IMR-90 (cell line): ENCODE results near the gene TLR6. TPM values are rescaled to one million over a fixed set of nuclear protein-coding genes. Genes with fewer than 3 reads are reported as not detected.
A peak's percentile ranks its signal among the peaks of the same experiment; 100 is the strongest.

Source experiments
- ATAC-seq: fragments of 200-7000 bp; cut with Tn5 transposase; 2 replicates; pipeline ENCODE4 v1.9.1; 2020; ENCODE audit warnings: low read depth, mild to moderate bottlenecking, moderate library complexity
- BruUV-seq: library from RNA; stranded (reverse); fragments of 400-500 nt; replicated peaks from 2 replicates; lab custom pipeline; 2021; lab: Mats Ljungman, UMichigan
- CTCF ChIA-PET: fragments of 300-600 bp; formaldehyde crosslinking; extraction: SDS; loops from one replicate; lab custom pipeline; 2021; ENCODE audit warnings: antibody characterized with exemption; lab: Yijun Ruan, JAX
- POLR2A ChIA-PET: fragments of 300-600 bp; sonication (Branson Sonifier 250); formaldehyde crosslinking; loops from one replicate; lab custom pipeline; 2022; ENCODE audit warnings: antibody characterized with exemption; ENCODE audit not compliant: unreplicated experiment; lab: Charles Lee
- DNase-seq: peaks from one replicate; pipeline ENCODE4 v3.0.0; 2013
- H2AFZ ChIP-seq: replicated peaks from 2 replicates; pipeline ENCODE3; 2013; ENCODE audit warnings: low read length, mild to moderate bottlenecking; ENCODE audit not compliant: poor library complexity
- H2AK5ac ChIP-seq: 2 replicates; pipeline ENCODE4 v1.6.1; 2013; ENCODE audit warnings: low read depth, low read length, inconsistent platforms
- H2AK9ac ChIP-seq: replicated peaks from 2 replicates; pipeline ENCODE3; 2013; ENCODE audit warnings: mild to moderate bottlenecking, low read depth, low read length, moderate library complexity; ENCODE audit not compliant: poor library complexity
- H2BK120ac ChIP-seq: 2 replicates; pipeline ENCODE4 v1.6.1; 2013; ENCODE audit warnings: low read depth, low read length, inconsistent platforms
- H2BK15ac ChIP-seq: 3 replicates; pipeline ENCODE4 v1.6.1; 2013; ENCODE audit warnings: low read depth, low read length, inconsistent platforms
- H2BK20ac ChIP-seq: 2 replicates; pipeline ENCODE4 v1.6.1; 2013; ENCODE audit warnings: low read depth, mild to moderate bottlenecking, inconsistent platforms, low read length, moderate library complexity
- H2BK5ac ChIP-seq: 2 replicates; pipeline ENCODE4 v1.6.1; 2013; ENCODE audit warnings: mild to moderate bottlenecking, low read depth, low read length, inconsistent platforms; ENCODE audit not compliant: poor library complexity, severe bottlenecking
- H3K14ac ChIP-seq: replicated peaks from 2 replicates; pipeline ENCODE4 v1.6.1; 2013; ENCODE audit warnings: low read depth, low read length, inconsistent platforms
- H3K18ac ChIP-seq: 2 replicates; pipeline ENCODE4 v1.6.1; 2013; ENCODE audit warnings: low read depth, low read length, control low read depth
- H3K23ac ChIP-seq: 2 replicates; pipeline ENCODE4 v1.6.1; 2013; ENCODE audit warnings: low read depth, low read length, inconsistent platforms
- H3K27ac ChIP-seq: 2 replicates; pipeline ENCODE4 v1.5.1; 2013; ENCODE audit warnings: mild to moderate bottlenecking, control low read depth, low read length; ENCODE audit not compliant: insufficient read depth
- H3K27me3 ChIP-seq: 2 replicates; pipeline ENCODE4 v1.6.1; 2013; ENCODE audit warnings: low read length; ENCODE audit not compliant: control insufficient read depth, insufficient read depth
- H3K36me3 ChIP-seq: 2 replicates; pipeline ENCODE4 v1.6.1; 2013; ENCODE audit warnings: low read length, mixed read lengths; ENCODE audit not compliant: control insufficient read depth, insufficient read depth
- H3K4ac ChIP-seq: 2 replicates; pipeline ENCODE4 v1.6.1; 2013; ENCODE audit warnings: low read depth, low read length, inconsistent platforms
- H3K4me1 ChIP-seq: 2 replicates; pipeline ENCODE4 v1.6.1; 2013; ENCODE audit warnings: low read length, mixed read lengths; ENCODE audit not compliant: control insufficient read depth, insufficient read depth
- H3K4me2 ChIP-seq: 2 replicates; pipeline ENCODE4 v1.6.1; 2013; ENCODE audit warnings: low read depth, mild to moderate bottlenecking, control low read depth, low read length, moderate library complexity
- H3K4me3 ChIP-seq: 2 replicates; pipeline ENCODE4 v1.5.1; 2013; ENCODE audit warnings: low read depth, mild to moderate bottlenecking, control low read depth, low read length, moderate library complexity; ENCODE audit not compliant: insufficient read depth
- H3K56ac ChIP-seq: 2 replicates; pipeline ENCODE4 v1.6.1; 2013; ENCODE audit warnings: low read length, inconsistent platforms; ENCODE audit not compliant: insufficient read depth; ENCODE audit errors: extremely low read depth
- H3K79me1 ChIP-seq, 2 experiments: 2 replicates each; pipeline ENCODE4 v1.6.1; 2013; ENCODE audit warnings: low read length in 2 of 2, inconsistent platforms in 1 of 2, low read depth in 1 of 2
- H3K9ac ChIP-seq: 2 replicates; pipeline ENCODE4 v1.6.1; 2013; ENCODE audit warnings: low read depth, low read length, control low read depth
- H3K9me1 ChIP-seq: 2 replicates; pipeline ENCODE4 v1.6.1; 2013; ENCODE audit warnings: low read length, inconsistent platforms; ENCODE audit not compliant: insufficient read depth
- H3K9me3 ChIP-seq: 2 replicates; pipeline ENCODE4 v1.6.1; 2013; ENCODE audit warnings: low read length; ENCODE audit not compliant: control insufficient read depth, insufficient read depth
- H4K20me1 ChIP-seq: 2 replicates; pipeline ENCODE4 v1.6.1; 2013; ENCODE audit warnings: low read length, inconsistent platforms; ENCODE audit not compliant: insufficient read depth
- H4K5ac ChIP-seq: 2 replicates; pipeline ENCODE4 v1.6.1; 2013; ENCODE audit warnings: mild to moderate bottlenecking, low read depth, low read length, control low read depth
- H4K8ac ChIP-seq, 2 experiments: 2 replicates each; pipeline ENCODE4 v1.6.1; 2013; ENCODE audit warnings: low read depth in 2 of 2, low read length in 2 of 2, control low read depth in 1 of 2, inconsistent platforms in 1 of 2
- H4K91ac ChIP-seq: 2 replicates; pipeline ENCODE4 v1.6.1; 2013; ENCODE audit warnings: low read depth, low read length, inconsistent platforms; ENCODE audit not compliant: insufficient read depth
- BHLHE40 ChIP-seq: fragments of 150-350 bp; IDR thresholded peaks from 2 replicates; pipeline ENCODE4 v1.6.1; 2016; ENCODE audit warnings: mild to moderate bottlenecking, low read depth, low read length
- CTCF ChIP-seq: conservative IDR thresholded peaks from 2 replicates; pipeline ENCODE4 v1.5.1; 2012; ENCODE audit warnings: mild to moderate bottlenecking, low read depth, low read length, improper control_type of control experiment
- WGBS, 2 experiments: methylation state at CpG; one replicate each; pipeline versions ENCODE4 v1.1.5 to v1.1.7; 2013; ENCODE audit warnings: missing lambda C conversion rate in 2 of 2; ENCODE audit not compliant: insufficient read length in 1 of 2; ENCODE audit errors: extremely low coverage in 2 of 2; 5-methylcytosine and 5-hydroxymethylcytosine counted together
- dilution Hi-C: fragments of 300-500 bp; cut with HindIII; formaldehyde crosslinking; loops from one replicate; pipeline ENCODE4 v1.14.3; 2018; ENCODE audit warnings: low sequenced_read_pairs; ENCODE audit not compliant: unreplicated experiment
- in situ Hi-C: fragments of 300-500 bp; cut with MboI; formaldehyde crosslinking; loops from 3 replicates; pipeline ENCODE4 v1.14.3; 2019; ENCODE audit warnings: low sequenced_read_pairs, inconsistent platforms, mixed read lengths
- intact Hi-C: fragments of 100-400 bp; cut with micrococcal nuclease; formaldehyde crosslinking; loops from 2 replicates; pipeline ENCODE4 v1.10.0; 2022
- polyA plus RNA-seq, 3 experiments: library from polyadenylated mRNA; depleted of rRNA; stranded (reverse); fragments of >200 nt; gene quantifications; 2 replicates each; pipeline ENCODE4 v1.2.3, GENCODE V29; 2012; ENCODE audit warnings: low replicate concordance in 1 of 3
- total RNA-seq: library from RNA; depleted of rRNA; stranded (reverse); fragments of >200 nt; gene quantifications from 2 replicates; pipeline ENCODE4 v1.2.3, GENCODE V29; 2012

TLR6 gene
- total and polyA plus RNA-seq, 2 of the 4 experiments (the other 2 are of a cell fraction): 1.4 to 3.9 TPM

GRCh38 chr4:38873290-38873944, 16.8 kb upstream of the TLR6 start:
- H2BK120ac ChIP-seq: no peak overlapping the region
- POLR2A ChIA-PET: interaction anchor here (1.0 kb wide), 1 partner anchor 16 kb away, joined by 3 read pairs; no protein-coding TSS in a partner anchor
- H3K9me3 ChIP-seq: no peaks in the 10 kb centered on the region
- H2AFZ ChIP-seq: no peak overlapping the region
- peaks cover 82% of the 10 kb centered on the region for H4K20me1 ChIP-seq
- no peak overlapping the region for H2AK9ac ChIP-seq
- no peak overlapping the region for H3K18ac ChIP-seq
- 0 out of 2 replicates have a peak, but pooled peaks have one; percentile 4 for TF ChIP-seq CTCF
- no peak for TF ChIP-seq BHLHE40
- no peak overlapping the region; the same call in 1 of the 2 replicates for H3K4ac ChIP-seq
- intact Hi-C loops: no loop called here
- H3K9ac ChIP-seq: no peak overlapping the region
- no peak overlapping the region for H4K91ac ChIP-seq
- no peak overlapping the region for H4K8ac ChIP-seq
- no peak overlapping the region for H4K5ac ChIP-seq
- WGBS, 2 experiments: 67% methylated on average over 1 of the region's 5 CpGs; no CpG with 5 or more reads in 1 of the 2 experiments
- H3K79me1 ChIP-seq: peaks cover 26 to 71% of the 10 kb centered on the region in 2 experiments
- peaks cover 31% of the 10 kb centered on the region for H3K36me3 ChIP-seq
- H3K9me1 ChIP-seq: peaks cover 12% of the 10 kb centered on the region
- no peak overlapping the region for H3K56ac ChIP-seq
- no peak overlapping the region for H3K27ac ChIP-seq
- DNase-seq (no peak), ATAC-seq (no peak)
- peak overlapping the region; percentile 4; the same call in 1 of the 2 replicates for H3K4me2 ChIP-seq
- H2BK15ac ChIP-seq: no peak overlapping the region
- dilution Hi-C loops: no loop called here
- BruUV-seq: no TSS peak
- CTCF ChIA-PET: interaction anchor here (0.9 kb wide), 1 partner anchor 15 kb away, joined by 3 read pairs; no protein-coding TSS in a partner anchor
- peak overlapping the region; percentile 29; the same call in 1 of the 2 replicates for H3K23ac ChIP-seq
- H2BK20ac ChIP-seq: no peak overlapping the region
- H3K14ac ChIP-seq: peak overlapping the region; percentile 16; the same call in 1 of the 2 replicates
- peak overlapping the region; percentile 73 for H2BK5ac ChIP-seq
- H2AK5ac ChIP-seq: no peak overlapping the region
- no peak overlapping the region for H3K4me3 ChIP-seq
- peaks cover 24% of the 10 kb centered on the region for H3K4me1 ChIP-seq
- in situ Hi-C loops: no loop called here
- H3K27me3 ChIP-seq: no peaks in the 10 kb centered on the region
